Subcutaneous abdominal adipose tissue (tissue), 5 donors: Measurements from ENCODE around the gene KCNMA1.

Source experiments
- H3K27ac ChIP-seq: one replicate; pipeline ENCODE4 v1.7.0; 2013; ENCODE audit warnings: low read depth, mild to moderate bottlenecking, inconsistent platforms, low read length, moderate library complexity
- H3K27me3 ChIP-seq, 5 donors: one replicate each; pipeline ENCODE4 v1.7.0; 2013; ENCODE audit warnings: low read length in 5 of 5, inconsistent platforms in 1 of 5; ENCODE audit not compliant: control insufficient read depth in 5 of 5, insufficient read depth in 4 of 5
- H3K36me3 ChIP-seq, 5 donors: one replicate each; pipeline ENCODE4 v1.7.0; 2013; ENCODE audit warnings: low read length in 5 of 5; ENCODE audit not compliant: control insufficient read depth in 5 of 5, insufficient read depth in 5 of 5
- H3K4me1 ChIP-seq, 5 donors: one replicate each; pipeline ENCODE4 v1.7.0; 2013; ENCODE audit warnings: low read length in 5 of 5, mild to moderate bottlenecking in 3 of 5, moderate library complexity in 1 of 5; ENCODE audit not compliant: control insufficient read depth in 5 of 5, insufficient read depth in 5 of 5
- H3K4me3 ChIP-seq, 5 donors: one replicate each; pipeline ENCODE4 v1.7.0; 2013; ENCODE audit warnings: low read length in 5 of 5, low read depth in 1 of 5
- H3K9ac ChIP-seq, 5 donors: one replicate each; pipeline ENCODE4 v1.7.0; 2013; ENCODE audit warnings: low read length in 5 of 5, mild to moderate bottlenecking in 4 of 5, moderate library complexity in 3 of 5
- H3K9me3 ChIP-seq, 5 donors: one replicate each; pipeline ENCODE4 v1.7.0; 2013; ENCODE audit warnings: low read length in 5 of 5; ENCODE audit not compliant: control insufficient read depth in 5 of 5
- donor health status: healthy.
- donor health status: healthy.
- donor health status: healthy.
- donor health status: healthy.
- donor health status: healthy.

KCNMA1 gene

DNA sequence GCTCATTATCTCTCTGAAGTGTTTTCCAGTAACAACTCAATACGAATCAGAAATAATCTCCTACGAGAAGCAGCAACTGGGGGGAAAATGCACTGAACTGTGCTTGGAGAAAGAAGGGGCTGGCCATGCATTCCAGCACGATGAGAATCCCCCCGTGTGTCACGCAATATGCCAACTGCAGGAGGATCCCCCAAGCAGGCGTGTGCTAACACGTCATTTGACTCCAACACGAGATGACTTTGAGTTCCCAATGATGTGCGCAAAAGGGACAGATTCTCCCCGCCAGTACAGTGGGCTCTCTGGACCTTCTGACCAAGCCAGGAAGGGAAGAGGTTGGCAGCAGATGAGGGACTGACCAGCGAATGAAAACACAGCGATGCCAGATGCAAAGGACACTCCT lies 105.5 kb downstream of the KCNMA1 start:
- Histone ChIP-seq H3K9ac (no peak overlapping the region), H3K27ac (no peak overlapping the region), H3K4me3 (no peak overlapping the region), H3K9me3 (no peaks in the 10 kb centered on the region), H3K36me3 (no peaks in the 10 kb centered on the region), H3K27me3 (no peaks in the 10 kb centered on the region), H3K4me1 (peaks cover 0 to 33% (median 6%) of the 10 kb centered on the region in 5 donors)

DNA sequence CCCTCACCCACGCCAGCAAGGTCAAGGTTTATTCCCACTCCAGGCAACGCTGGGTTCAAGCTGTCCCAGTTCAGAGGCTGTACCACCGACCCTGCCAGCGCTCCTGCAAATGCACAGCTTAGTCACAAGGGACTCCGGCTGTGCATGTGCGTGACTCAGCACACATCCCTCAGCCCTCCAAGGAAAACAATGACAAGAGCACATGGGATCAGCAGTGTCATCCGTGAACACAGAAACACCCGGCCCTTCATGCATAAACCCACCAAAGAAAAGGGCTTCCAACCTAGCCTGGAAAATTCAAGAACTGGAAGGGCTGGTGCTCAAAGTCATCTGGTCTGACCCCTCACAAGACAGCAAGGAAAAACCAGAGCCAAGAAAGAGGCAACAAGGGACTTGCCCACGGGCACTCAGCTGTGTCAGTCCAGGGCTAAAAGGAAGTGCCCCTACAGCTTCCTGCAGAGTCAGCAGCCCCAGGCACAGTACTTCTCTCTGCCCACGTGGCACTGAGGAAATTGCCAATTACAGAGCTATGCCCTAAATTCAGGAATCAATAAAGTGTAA lies 106.1 kb downstream of the KCNMA1 start:
- Histone ChIP-seq H3K9ac (no peak overlapping the region), H3K4me1 (peaks cover 0 to 33% (median 6%) of the 10 kb centered on the region in 5 donors), H3K27ac (no peak overlapping the region), H3K9me3 (no peaks in the 10 kb centered on the region), H3K4me3 (no peak overlapping the region), H3K36me3 (no peaks in the 10 kb centered on the region), H3K27me3 (no peaks in the 10 kb centered on the region)

DNA sequence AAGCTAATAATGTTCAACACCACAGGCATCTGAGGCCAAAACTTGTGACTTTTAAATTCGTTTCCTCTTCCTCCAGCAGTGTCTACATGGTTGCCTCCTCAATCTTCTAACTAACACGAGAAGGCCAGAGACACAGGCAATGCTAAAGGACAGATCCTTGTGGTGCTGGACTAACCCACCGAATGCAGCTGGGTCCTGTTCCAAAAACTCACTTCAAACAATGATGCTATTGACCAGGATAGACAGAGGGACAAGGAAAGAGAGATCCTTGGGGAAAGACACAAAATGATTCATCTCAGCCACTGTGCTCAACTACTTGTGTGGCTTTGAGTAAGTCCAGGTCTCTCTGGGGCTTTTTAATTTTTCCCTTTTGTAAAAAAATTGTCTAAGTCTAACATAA lies 107.6 kb downstream of the KCNMA1 start:
- peaks cover 0 to 33% (median 6%) of the 10 kb centered on the region in 5 donors for H3K4me1 ChIP-seq

DNA sequence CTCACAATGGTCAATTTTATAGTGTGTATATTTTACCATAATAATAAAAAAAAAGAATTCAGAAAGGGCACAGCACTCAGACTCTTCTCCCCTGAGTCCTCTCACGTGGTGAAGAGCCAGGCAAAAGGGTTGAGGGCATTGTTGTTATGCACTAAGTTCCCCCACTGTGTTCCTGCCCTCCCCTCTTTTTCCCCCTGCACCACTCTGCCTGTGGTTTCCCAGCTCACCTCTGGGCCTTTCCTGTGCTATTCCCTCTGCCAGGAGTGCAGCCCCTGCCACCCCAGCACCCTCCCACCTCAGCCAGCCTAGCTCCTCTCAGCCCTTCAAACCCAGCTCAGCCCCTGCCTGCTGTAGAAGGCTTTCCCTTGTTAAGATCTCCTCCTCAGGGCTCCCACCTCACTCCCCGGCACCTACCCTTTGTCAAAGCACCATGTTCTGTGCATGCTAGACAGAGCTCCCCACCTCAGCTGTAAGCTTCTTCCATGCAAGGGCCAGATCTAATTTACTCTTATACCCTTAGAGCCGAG lies 108.5 kb downstream of the KCNMA1 start:
- Histone ChIP-seq H3K27me3 (no peaks in the 10 kb centered on the region), H3K4me1 (peaks cover 0 to 36% (median 6%) of the 10 kb centered on the region in 5 donors), H3K9me3 (no peaks in the 10 kb centered on the region), H3K27ac (no peak overlapping the region), H3K36me3 (no peaks in the 10 kb centered on the region), H3K4me3 (no peak overlapping the region), H3K9ac (no peak overlapping the region)

More for the DNA sequence above, 107.6 kb downstream of the KCNMA1 start:
- no peak overlapping the region for H3K4me3 ChIP-seq
- no peak overlapping the region for H3K9ac ChIP-seq
- H3K27me3 ChIP-seq: no peaks in the 10 kb centered on the region
- H3K27ac ChIP-seq: no peak overlapping the region
- no peaks in the 10 kb centered on the region for H3K36me3 ChIP-seq
- no peaks in the 10 kb centered on the region for H3K9me3 ChIP-seq

DNA sequence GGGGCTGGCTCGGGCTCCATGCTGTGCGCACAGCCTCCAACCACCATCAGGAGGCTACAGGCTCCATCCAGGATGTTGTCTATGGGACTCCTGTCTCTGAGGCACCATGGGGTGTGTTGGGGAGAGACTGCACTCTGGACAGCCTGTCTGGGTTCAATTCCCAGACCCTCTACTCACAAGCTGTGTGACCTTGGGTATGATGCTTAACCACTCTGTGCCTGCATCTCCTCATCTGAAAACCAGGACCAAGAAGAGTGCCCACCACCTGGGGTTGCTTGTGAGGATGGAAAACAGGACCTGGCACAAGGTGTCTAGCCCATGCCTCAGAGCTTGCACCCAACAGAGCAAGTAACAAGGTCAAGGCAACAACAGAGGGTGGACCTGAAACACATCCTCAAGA lies 109.8 kb downstream of the KCNMA1 start:
- Histone ChIP-seq H3K27me3 (no peaks in the 10 kb centered on the region), H3K9ac (no peak overlapping the region), H3K27ac (no peak overlapping the region), H3K36me3 (no peaks in the 10 kb centered on the region), H3K9me3 (no peaks in the 10 kb centered on the region), H3K4me1 (peaks cover 0 to 33% (median 6%) of the 10 kb centered on the region in 5 donors), H3K4me3 (no peak overlapping the region)

DNA sequence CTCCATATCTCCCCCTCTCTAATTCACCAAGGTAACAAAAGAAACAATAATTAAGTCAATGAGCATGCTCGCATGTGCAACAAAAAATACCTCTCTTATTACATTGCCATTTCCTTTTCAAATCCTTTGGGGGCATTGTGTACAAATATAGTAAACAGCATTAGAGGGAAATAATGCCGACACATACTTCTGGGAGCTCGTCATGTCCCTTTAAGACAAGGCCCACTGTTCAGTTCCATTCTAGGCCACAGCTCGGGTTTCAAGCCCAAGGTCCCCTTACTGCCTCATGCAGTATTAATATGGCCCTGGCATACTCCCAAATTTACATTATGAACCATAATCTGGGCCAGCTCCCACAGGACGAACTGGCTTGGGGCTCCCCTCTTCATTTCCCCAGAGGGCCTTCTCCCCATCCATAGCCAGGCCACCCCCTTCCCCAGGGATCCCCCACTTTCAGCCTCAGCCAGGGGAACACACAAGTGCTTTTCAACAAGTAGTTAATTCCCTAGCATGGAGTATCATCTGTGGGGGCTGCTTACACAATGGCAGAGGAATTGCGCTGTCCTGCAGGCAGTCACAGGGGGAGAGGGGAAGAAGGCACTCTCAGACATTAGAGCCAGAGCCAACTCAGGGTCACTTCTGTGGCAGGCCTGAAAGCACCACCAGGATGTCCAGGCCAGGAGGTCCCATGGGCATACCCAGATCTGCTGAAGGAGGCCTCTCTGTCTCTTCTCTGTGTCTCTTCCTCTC lies 110.6 kb downstream of the KCNMA1 start:
- peaks cover 0 to 27% (median 6%) of the 10 kb centered on the region in 5 donors for H3K4me1 ChIP-seq

DNA sequence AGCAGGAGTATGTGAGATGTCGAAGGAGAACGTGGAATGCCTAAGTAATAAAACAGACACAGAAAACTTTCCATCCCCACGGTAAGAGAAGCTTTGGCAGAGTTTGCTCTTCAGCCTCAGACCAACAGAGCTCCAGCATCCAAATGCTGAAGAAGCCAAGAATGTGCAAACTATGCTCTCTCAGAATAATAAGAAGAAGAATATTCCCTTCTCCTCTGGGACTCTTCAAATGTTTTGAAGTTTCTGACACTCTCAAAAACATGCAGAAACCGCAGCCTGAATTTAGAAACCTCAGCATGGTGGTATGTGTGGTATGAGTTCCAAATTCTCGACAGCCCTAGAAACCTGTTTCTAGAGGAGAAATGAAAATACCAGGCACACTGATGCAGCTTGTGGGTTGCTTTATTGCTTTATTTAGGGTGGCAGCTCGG lies 113.3 kb downstream of the KCNMA1 start:
- H3K9me3 ChIP-seq: no peaks in the 10 kb centered on the region
- H3K4me3 ChIP-seq: no peak overlapping the region
- H3K27ac ChIP-seq: no peak overlapping the region
- peaks cover 0 to 7% (median 0%) of the 10 kb centered on the region in 5 donors for H3K27me3 ChIP-seq
- no peaks in the 10 kb centered on the region for H3K36me3 ChIP-seq
- peaks cover 0 to 11% (median 4%) of the 10 kb centered on the region in 5 donors for H3K4me1 ChIP-seq
- H3K9ac ChIP-seq: no peak overlapping the region

More for the DNA sequence above, 110.6 kb downstream of the KCNMA1 start:
- Histone ChIP-seq H3K27me3 (no peaks in the 10 kb centered on the region), H3K9me3 (no peaks in the 10 kb centered on the region), H3K4me3 (no peak overlapping the region), H3K27ac (no peak overlapping the region), H3K36me3 (no peaks in the 10 kb centered on the region), H3K9ac (no peak overlapping the region)

DNA sequence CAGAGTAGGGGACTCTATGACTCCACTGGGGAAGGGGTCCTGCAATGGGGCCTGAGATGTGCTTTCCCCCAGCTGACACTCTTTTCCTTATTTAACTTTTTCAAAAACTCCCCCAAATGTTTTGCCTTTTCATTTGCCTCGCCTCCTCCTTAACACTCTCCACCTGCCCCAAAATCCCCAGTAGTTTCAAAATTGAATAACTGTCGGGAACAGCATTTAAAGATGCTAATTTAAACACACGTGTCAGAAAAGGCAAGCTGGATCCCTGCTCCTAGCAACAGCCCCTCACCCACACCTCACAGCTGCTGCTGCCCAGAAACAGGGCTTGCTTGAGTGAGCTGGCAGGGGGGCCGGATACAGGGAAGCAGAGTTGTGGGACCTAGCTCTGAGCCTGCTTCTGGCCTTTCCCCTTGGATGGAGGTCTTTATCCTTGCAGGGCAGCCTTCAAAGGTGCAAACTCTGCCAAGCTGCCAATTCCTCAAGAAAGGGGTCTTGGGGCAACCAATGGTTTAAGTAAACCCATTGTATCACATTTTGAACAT lies 115.3 kb downstream of the KCNMA1 start:
- Histone ChIP-seq H3K9ac (no peak overlapping the region), H3K4me1 (peaks cover 0 to 10% (median 4%) of the 10 kb centered on the region in 5 donors), H3K27ac (no peak overlapping the region)

DNA sequence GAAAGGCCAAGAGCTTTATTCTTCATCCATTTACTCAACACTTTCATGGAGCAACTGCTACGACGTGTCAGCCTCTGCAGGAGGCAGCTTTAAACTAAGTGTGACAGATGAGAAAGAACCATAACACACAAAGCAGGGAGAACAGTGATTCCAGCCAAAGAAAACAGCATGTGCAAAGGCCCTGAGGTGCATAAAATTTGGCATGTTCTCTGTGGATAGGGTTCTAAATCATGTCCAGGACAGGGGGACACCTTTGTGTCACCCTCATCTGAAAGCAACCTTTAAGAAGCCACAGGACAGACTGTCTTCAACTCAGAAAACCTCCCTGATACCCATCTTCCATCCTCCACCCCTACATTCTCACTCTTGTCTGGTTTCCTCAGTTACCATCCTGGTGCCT lies 116.6 kb downstream of the KCNMA1 start:
- peaks cover 0 to 8% (median 4%) of the 10 kb centered on the region in 5 donors for H3K4me1 ChIP-seq

More for the DNA sequence above, 115.3 kb downstream of the KCNMA1 start:
- Histone ChIP-seq H3K4me3 (no peak overlapping the region), H3K27me3 (peaks cover 0 to 7% (median 0%) of the 10 kb centered on the region in 5 donors), H3K36me3 (no peaks in the 10 kb centered on the region), H3K9me3 (no peaks in the 10 kb centered on the region)

DNA sequence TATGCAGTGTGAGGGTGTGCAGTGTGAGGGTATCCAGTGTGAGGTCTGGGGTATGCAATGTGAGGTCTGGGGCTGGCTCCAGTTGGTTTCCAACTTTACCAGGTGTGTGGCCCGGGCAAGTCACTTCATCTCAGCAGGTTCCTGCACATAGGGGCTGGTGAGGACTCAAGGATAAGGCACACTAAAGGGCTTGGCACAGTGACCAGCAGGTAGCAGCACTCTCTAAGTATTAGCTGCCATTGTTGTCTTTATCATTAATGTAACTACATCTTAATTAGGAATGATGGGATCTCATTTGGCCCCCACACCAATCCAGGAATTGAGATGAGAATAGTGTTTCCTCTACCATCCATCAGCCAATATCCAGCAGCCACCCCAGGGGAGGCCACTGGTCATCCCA lies 117.3 kb downstream of the KCNMA1 start:
- Histone ChIP-seq H3K9me3 (no peaks in the 10 kb centered on the region), H3K4me3 (no peak overlapping the region), H3K9ac (no peak overlapping the region), H3K27me3 (peaks cover 0 to 7% (median 0%) of the 10 kb centered on the region in 5 donors), H3K4me1 (peaks cover 0 to 8% (median 4%) of the 10 kb centered on the region in 5 donors), H3K27ac (no peak overlapping the region), H3K36me3 (no peaks in the 10 kb centered on the region)

More for the DNA sequence above, 116.6 kb downstream of the KCNMA1 start:
- H3K36me3 ChIP-seq: no peaks in the 10 kb centered on the region
- no peaks in the 10 kb centered on the region for H3K9me3 ChIP-seq
- H3K9ac ChIP-seq: no peak overlapping the region
- H3K27ac ChIP-seq: no peak overlapping the region
- H3K27me3 ChIP-seq: peaks cover 0 to 7% (median 0%) of the 10 kb centered on the region in 5 donors
- H3K4me3 ChIP-seq: no peak overlapping the region
